ENCODE measurements around the gene FUT1. TPM values are rescaled to one million over a fixed set of nuclear protein-coding genes. Genes with fewer than 3 reads are reported as not detected.
"Not testable (repeated sequence)": the region's sequence is repeated elsewhere in the genome, so short reads cannot be mapped to it uniquely, and the experiment has no call there.

The FUT1 gene
- total RNA-seq, 1 donor from 2014 or later = 2.9 TPM

DNA sequence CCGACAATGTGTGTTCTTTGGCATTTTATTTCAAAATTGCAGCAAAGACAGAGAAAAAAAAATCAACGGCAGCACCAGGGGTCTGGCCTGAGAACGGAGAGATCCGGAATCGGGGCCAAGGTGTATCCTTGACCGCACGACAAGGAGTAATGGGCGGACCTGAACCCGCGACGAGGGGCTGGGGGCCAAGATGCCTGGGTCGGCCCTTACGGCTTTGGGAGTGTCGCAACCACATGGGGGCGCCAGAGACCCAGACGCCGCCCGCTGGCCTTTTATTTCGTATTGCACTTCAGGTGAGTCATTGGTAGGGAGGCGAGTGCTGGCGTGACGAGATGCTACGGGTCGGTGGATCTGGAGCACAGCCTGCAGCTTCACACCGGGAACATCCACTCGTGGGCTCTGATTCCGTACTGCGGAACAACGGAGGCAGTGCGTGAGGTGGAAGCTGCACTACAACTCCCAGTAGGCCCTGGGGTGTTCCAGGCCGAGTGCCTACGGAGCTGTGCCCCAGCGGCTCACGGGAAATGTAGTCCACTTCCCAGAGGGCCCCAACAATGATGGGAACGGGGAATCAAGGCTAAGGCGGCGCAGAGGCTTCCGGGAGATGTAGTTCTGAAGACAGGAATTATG, 42.7 kb upstream of the FUT1 start:
- Histone ChIP-seq H3K4me3 (peak overlapping the region; percentile 74), H3K36me3 (no peaks in the 10 kb centered on the region), H3K79me2 (ENCODE audit: low read depth) (no peaks in the 10 kb centered on the region), H3K9ac (no peak overlapping the region), H3K4me1 (peaks cover 8% of the 10 kb centered on the region), H3F3A (ENCODE audit: low read depth) (peaks cover 6% of the 10 kb centered on the region), H3K9me3 (ENCODE audit: low read depth) (no peaks in the 10 kb centered on the region), H2AFZ (replicated peaks) (peak overlapping the region; percentile 98), H3K27me3 (no peaks in the 10 kb centered on the region), H3K4me2 (peak overlapping the region; percentile 70), H4K20me1 (ENCODE audit: low read depth) (no peaks in the 10 kb centered on the region), H3K27ac (no peak overlapping the region)
- no peaks in the 10 kb centered on the region for H3K9me3 Mint-ChIP-seq
- H3K36me3 Mint-ChIP-seq = peaks cover 3% of the 10 kb centered on the region
- H3K27me3 Mint-ChIP-seq (ENCODE audit: insufficient read depth, low read depth) = peaks cover 2% of the 10 kb centered on the region
- TF ChIP-seq, protein P1, sequence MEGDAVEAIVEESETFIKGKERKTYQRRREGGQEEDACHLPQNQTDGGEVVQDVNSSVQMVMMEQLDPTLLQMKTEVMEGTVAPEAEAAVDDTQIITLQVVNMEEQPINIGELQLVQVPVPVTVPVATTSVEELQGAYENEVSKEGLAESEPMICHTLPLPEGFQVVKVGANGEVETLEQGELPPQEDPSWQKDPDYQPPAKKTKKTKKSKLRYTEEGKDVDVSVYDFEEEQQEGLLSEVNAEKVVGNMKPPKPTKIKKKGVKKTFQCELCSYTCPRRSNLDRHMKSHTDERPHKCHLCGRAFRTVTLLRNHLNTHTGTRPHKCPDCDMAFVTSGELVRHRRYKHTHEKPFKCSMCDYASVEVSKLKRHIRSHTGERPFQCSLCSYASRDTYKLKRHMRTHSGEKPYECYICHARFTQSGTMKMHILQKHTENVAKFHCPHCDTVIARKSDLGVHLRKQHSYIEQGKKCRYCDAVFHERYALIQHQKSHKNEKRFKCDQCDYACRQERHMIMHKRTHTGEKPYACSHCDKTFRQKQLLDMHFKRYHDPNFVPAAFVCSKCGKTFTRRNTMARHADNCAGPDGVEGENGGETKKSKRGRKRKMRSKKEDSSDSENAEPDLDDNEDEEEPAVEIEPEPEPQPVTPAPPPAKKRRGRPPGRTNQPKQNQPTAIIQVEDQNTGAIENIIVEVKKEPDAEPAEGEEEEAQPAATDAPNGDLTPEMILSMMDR (IDR thresholded peaks at IDR 0.05) = peak; percentile 100
- no peak for TF ChIP-seq EZH2phosphoT487 (IDR thresholded peaks at IDR 0.05)
- peak; percentile 98 for DNase-seq (ENCODE audit: low spot score)
- peak overlapping the region; percentile 95 for H3K27ac Mint-ChIP-seq
- H3K4me1 Mint-ChIP-seq = peaks cover 29% of the 10 kb centered on the region
- peak overlapping the region; percentile 94 for H3K4me3 Mint-ChIP-seq

DNA sequence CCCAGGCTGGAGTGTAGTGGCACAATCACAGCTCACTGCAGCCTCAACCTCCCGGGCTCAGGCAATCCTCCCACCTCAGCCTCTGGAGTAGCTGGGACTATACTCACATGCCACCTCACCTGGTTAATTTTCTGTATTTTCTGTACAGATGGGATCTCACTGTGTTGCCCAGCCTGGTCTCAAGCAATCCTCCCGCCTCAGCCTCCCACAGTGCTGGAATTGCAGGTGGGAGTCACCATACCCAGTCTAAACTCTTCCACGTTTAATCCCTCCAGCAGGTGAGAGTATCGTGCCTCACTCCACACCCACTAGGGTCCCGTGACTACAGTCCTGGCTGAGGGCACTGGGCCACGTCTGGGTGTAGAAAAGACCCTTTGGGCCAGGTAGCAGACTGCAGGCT, 41.9 kb upstream of the FUT1 start:
- Mint-ChIP-seq H3K27ac (peak overlapping the region; percentile 95), H3K9me3 (no peaks in the 10 kb centered on the region), H3K36me3 (peaks cover 3% of the 10 kb centered on the region), H3K4me3 (peak overlapping the region; percentile 94), H3K27me3 (ENCODE audit: insufficient read depth, low read depth) (peaks cover 2% of the 10 kb centered on the region), H3K4me1 (peaks cover 26% of the 10 kb centered on the region)
- peaks cover 6% of the 10 kb centered on the region for H3F3A ChIP-seq (ENCODE audit: low read depth)
- no peaks in the 10 kb centered on the region for H3K27me3 ChIP-seq
- H3K9me3 ChIP-seq (ENCODE audit: low read depth) = no peaks in the 10 kb centered on the region
- DNase-seq (ENCODE audit: low spot score) = no peak
- H3K4me2 ChIP-seq = no peak overlapping the region
- H3K4me1 ChIP-seq = peaks cover 6% of the 10 kb centered on the region
- no peak overlapping the region for H3K9ac ChIP-seq
- H3K36me3 ChIP-seq = no peaks in the 10 kb centered on the region
- no peak overlapping the region for H2AFZ ChIP-seq (replicated peaks)
- TF ChIP-seq, protein P1 (IDR thresholded peaks at IDR 0.05) = no peak
- TF ChIP-seq EZH2phosphoT487 (IDR thresholded peaks at IDR 0.05) (no peak), EZH2 (IDR thresholded peaks at IDR 0.05) (no peak)
- no peak overlapping the region for H3K27ac ChIP-seq
- no peaks in the 10 kb centered on the region for H3K79me2 ChIP-seq (ENCODE audit: low read depth)
- H3K4me3 ChIP-seq = no peak overlapping the region
- H4K20me1 ChIP-seq (ENCODE audit: low read depth) = no peaks in the 10 kb centered on the region

DNA sequence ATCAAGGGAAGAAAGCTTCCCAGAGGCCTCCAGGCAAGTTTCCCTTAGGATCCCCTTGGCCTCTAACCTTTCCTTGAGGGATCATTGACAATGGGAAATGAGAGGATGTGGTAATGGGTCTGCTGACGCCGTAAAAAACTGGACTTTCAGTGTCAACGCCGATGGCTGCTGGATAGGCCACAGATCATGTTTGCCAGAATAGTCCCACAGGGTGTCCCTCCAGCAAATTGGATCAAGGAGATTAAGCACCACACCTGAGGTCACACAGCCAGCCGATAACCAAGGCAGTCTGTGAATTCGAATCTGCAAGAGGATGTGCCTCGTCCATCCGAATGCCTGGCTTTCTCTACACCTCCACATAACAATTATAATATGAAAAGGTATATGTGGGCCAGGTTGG, 40.8 kb upstream of the FUT1 start:
- no peak for DNase-seq (ENCODE audit: low spot score)
- H3K4me3 Mint-ChIP-seq = no peak overlapping the region
- no peaks in the 10 kb centered on the region for H3K36me3 ChIP-seq
- peaks cover 1% of the 10 kb centered on the region for H3K36me3 Mint-ChIP-seq
- H2AFZ ChIP-seq (replicated peaks) = no peak overlapping the region
- H3K79me2 ChIP-seq (ENCODE audit: low read depth) = no peaks in the 10 kb centered on the region
- H3F3A ChIP-seq (ENCODE audit: low read depth) = peaks cover 6% of the 10 kb centered on the region
- no peaks in the 10 kb centered on the region for H3K27me3 ChIP-seq
- H3K4me3 ChIP-seq = no peak overlapping the region
- H3K9me3 ChIP-seq (ENCODE audit: low read depth) = no peaks in the 10 kb centered on the region
- no peak overlapping the region for H3K4me2 ChIP-seq
- H3K9me3 Mint-ChIP-seq = no peaks in the 10 kb centered on the region
- H3K27ac ChIP-seq = no peak overlapping the region
- TF ChIP-seq EZH2phosphoT487 (IDR thresholded peaks at IDR 0.05) (no peak), EZH2 (IDR thresholded peaks at IDR 0.05) (no peak)
- TF ChIP-seq, protein P1 (IDR thresholded peaks at IDR 0.05) = no peak
- H3K4me1 ChIP-seq = no peaks in the 10 kb centered on the region
- H4K20me1 ChIP-seq (ENCODE audit: low read depth) = no peaks in the 10 kb centered on the region
- H3K9ac ChIP-seq = no peak overlapping the region
- no peak overlapping the region for H3K27ac Mint-ChIP-seq
- peaks cover 2% of the 10 kb centered on the region for H3K27me3 Mint-ChIP-seq (ENCODE audit: insufficient read depth, low read depth)
- peaks cover 17% of the 10 kb centered on the region for H3K4me1 Mint-ChIP-seq

DNA sequence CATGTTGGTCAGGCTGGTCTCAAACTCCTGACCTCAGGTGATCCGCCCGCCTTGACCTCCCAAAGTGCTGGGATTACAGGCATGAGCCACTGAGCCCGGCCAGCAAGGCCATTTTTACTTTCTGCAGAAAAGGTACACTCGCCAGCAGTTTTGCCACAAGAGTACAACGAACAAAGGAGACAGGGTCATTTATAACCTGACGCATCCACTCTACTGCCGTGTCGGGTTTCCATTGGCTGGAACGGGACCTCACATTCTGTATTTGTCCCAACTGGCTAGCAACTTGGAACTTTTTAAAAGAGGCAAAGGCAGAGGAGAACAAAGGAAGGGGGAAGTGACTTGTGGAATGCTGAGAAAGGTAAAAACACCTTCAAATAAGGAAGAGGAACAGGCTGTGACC, 34.9 kb upstream of the FUT1 start:
- not testable (repeated sequence) for H3K79me2 ChIP-seq (ENCODE audit: low read depth); H3K27me3 Mint-ChIP-seq (ENCODE audit: insufficient read depth, low read depth); H3K4me2 ChIP-seq; H3K9me3 ChIP-seq (ENCODE audit: low read depth); H3K36me3 ChIP-seq; H3K4me1 Mint-ChIP-seq; H3K9me3 Mint-ChIP-seq; H3K4me3 ChIP-seq; H3K36me3 Mint-ChIP-seq; H3K27ac Mint-ChIP-seq; DNase-seq (ENCODE audit: low spot score); H4K20me1 ChIP-seq (ENCODE audit: low read depth); H3K4me1 ChIP-seq; H3K27ac ChIP-seq; H3F3A ChIP-seq (ENCODE audit: low read depth); H3K27me3 ChIP-seq; H3K9ac ChIP-seq
- H2AFZ ChIP-seq (replicated peaks) = peak overlapping the region; percentile 73
- H3K4me3 Mint-ChIP-seq = peak overlapping the region; percentile 21

DNA sequence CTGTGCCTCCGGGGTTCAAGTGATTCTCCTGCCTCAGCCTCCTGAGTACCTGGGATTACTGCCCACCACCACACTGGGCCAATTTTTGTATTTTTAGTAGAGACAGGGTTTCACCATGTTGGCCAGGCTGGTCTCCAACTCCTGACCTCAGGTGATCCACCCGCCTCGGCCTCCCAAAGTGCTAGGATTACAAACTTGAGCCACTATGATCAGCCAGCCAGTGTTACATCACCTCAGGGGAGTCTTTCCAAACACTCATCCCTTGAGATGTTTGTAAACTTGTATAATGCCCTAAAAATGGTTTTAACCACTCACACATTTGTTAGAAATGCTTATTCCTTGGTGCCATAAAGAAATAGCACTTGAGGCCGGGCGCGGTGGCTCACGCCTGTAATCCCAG, 34.0 kb upstream of the FUT1 start:
- not testable (repeated sequence) for H3K36me3 ChIP-seq; H3K36me3 Mint-ChIP-seq; H3F3A ChIP-seq (ENCODE audit: low read depth); H3K27me3 Mint-ChIP-seq (ENCODE audit: insufficient read depth, low read depth); H3K9me3 Mint-ChIP-seq; DNase-seq (ENCODE audit: low spot score); H3K79me2 ChIP-seq (ENCODE audit: low read depth); H3K4me1 ChIP-seq; H3K27ac Mint-ChIP-seq; H3K9ac ChIP-seq; H3K27ac ChIP-seq; H4K20me1 ChIP-seq (ENCODE audit: low read depth); H2AFZ ChIP-seq (replicated peaks); H3K4me3 Mint-ChIP-seq; H3K4me3 ChIP-seq; H3K27me3 ChIP-seq; H3K9me3 ChIP-seq (ENCODE audit: low read depth); H3K4me1 Mint-ChIP-seq; H3K4me2 ChIP-seq

Measured in neural progenitor cell (in vitro differentiated cells).